ENCODE measurements around the gene PRSS22.

PRSS22 gene

DNA sequence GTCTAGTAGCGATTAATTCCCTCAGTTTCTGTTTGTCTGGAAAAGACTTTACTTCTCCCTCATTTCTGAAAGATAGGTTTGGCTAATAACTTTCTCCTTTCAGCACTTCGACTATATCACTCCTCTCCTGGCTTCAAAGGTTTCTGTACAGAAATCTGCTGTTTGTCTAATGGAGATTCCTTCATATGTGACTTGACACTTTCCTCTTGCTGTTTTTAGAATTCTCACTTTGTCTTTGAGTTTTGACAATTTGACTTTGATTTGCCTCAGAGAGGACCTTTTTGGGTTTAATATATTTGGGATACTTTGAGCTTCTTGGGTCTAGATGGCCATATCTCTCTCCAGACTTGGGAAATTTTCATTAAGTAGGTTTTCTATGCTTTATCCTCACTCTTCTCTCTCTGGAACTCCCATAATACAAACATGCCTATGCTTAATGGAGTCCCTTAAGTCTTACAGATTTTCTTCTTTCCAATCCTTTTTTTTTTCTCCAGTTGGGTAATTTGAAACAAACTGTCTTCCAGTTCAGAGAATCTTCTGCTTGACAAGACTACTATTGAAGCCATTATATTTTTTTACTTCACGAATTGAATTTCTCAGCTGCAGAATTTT lies 48.7 kb downstream of the PRSS22 start:
- Histone ChIP-seq H3K4me1 (ENCODE audit: control insufficient read depth, insufficient read depth, low read length) (no peaks in the 10 kb centered on the region), H3K27ac (ENCODE audit: low read length) (no peak overlapping the region), H3K27me3 (ENCODE audit: control insufficient read depth in 1 of 2, insufficient read depth in 2 of 2, low read length in 2 of 2) (peaks cover 11 to 14% of the 10 kb centered on the region in 2 donors), H3K4me3 (ENCODE audit: low read length in 2 of 2) (no peak overlapping the region), H3K36me3 (ENCODE audit: control insufficient read depth in 2 of 2, insufficient read depth in 2 of 2, low read length in 2 of 2) (no peaks in the 10 kb centered on the region), H3K9ac (ENCODE audit: low read length in 2 of 2) (no peak overlapping the region), H3K9me3 (ENCODE audit: control insufficient read depth in 2 of 2, low read length in 2 of 2) (peaks cover 2 to 11% of the 10 kb centered on the region in 2 donors)

DNA sequence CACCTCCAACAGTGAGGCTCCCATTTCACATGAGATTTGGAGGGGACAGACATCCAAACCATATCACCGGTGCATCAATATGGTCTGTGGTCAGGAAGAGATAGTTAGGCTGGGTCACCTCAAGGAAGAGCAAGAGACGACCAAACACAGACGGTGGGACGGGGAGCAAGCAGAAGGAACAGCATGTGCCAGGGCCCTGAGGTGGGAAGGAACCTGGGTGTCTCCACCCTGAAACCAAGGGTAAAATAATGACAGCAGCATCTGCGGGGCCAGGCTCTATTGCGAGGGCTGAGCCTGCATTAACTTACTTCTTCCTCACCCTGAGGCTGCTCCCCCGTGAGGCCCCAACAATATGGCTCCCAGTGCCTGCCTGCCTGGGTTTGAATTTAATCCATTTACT lies 49.8 kb downstream of the PRSS22 start:
- Histone ChIP-seq H3K9me3 (ENCODE audit: control insufficient read depth in 2 of 2, low read length in 2 of 2) (peaks cover 8 to 17% of the 10 kb centered on the region in 2 donors), H3K36me3 (ENCODE audit: control insufficient read depth in 2 of 2, insufficient read depth in 2 of 2, low read length in 2 of 2) (no peaks in the 10 kb centered on the region), H3K27me3 (ENCODE audit: control insufficient read depth in 1 of 2, insufficient read depth in 2 of 2, low read length in 2 of 2) (peaks cover 11 to 14% of the 10 kb centered on the region in 2 donors), H3K4me1 (ENCODE audit: control insufficient read depth, insufficient read depth, low read length) (no peaks in the 10 kb centered on the region), H3K27ac (ENCODE audit: low read length) (no peak overlapping the region), H3K9ac (ENCODE audit: low read length in 2 of 2) (no peak overlapping the region), H3K4me3 (ENCODE audit: low read length in 2 of 2) (no peak overlapping the region)

DNA sequence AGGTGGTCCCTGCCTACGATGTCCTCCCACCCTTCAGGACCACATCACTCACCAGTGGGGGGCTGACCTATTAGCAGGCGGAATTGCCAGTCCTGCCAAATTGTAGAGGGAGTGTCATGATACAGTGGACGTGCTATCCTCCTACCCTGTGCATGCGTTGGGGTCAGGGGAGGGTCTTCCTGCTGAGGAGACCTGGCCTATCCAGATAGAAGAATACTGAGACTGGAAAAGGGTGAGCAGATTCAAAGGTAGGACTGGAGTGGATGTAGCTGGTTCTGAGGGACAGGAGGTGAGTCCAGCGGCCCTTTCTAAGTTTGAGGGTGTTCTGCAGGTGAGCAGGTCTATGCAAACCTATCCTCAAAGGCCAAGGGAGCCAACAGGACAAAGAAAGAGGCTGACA lies 51.7 kb downstream of the PRSS22 start:
- Histone ChIP-seq H3K4me3 (ENCODE audit: low read length in 2 of 2) (no peak overlapping the region), H3K36me3 (ENCODE audit: control insufficient read depth in 2 of 2, insufficient read depth in 2 of 2, low read length in 2 of 2) (no peaks in the 10 kb centered on the region), H3K9me3 (ENCODE audit: control insufficient read depth in 2 of 2, low read length in 2 of 2) (peaks cover 8 to 17% of the 10 kb centered on the region in 2 donors), H3K27me3 (ENCODE audit: control insufficient read depth in 1 of 2, insufficient read depth in 2 of 2, low read length in 2 of 2) (peaks cover 4 to 5% of the 10 kb centered on the region in 2 donors), H3K9ac (ENCODE audit: low read length in 2 of 2) (no peak overlapping the region), H3K4me1 (ENCODE audit: control insufficient read depth, insufficient read depth, low read length) (no peaks in the 10 kb centered on the region), H3K27ac (ENCODE audit: low read length) (no peak overlapping the region)

DNA sequence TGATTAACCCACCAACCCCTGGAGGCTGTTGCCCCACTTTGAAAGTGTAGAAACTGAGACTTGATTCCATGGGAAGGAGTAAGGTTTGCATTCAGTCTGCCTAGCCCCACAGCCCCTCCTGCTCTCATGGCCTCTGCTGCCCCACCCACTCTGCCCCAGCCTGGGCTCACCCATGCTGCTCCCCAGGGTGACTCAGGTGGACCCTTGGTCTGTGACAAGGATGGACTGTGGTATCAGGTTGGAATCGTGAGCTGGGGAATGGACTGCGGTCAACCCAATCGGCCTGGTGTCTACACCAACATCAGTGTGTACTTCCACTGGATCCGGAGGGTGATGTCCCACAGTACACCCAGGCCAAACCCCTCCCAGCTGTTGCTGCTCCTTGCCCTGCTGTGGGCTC lies 53.2 kb downstream of the PRSS22 start:
- H3K4me1 ChIP-seq (ENCODE audit: control insufficient read depth, insufficient read depth, low read length), result no peaks in the 10 kb centered on the region
- no peak overlapping the region for H3K4me3 ChIP-seq (ENCODE audit: low read length in 2 of 2)
- no peaks in the 10 kb centered on the region for H3K36me3 ChIP-seq (ENCODE audit: control insufficient read depth in 2 of 2, insufficient read depth in 2 of 2, low read length in 2 of 2)
- H3K9ac ChIP-seq (ENCODE audit: low read length in 2 of 2), result no peak overlapping the region
- peaks cover 0 to 5% of the 10 kb centered on the region in 2 donors for H3K27me3 ChIP-seq (ENCODE audit: control insufficient read depth in 1 of 2, insufficient read depth in 2 of 2, low read length in 2 of 2)
- H3K9me3 ChIP-seq (ENCODE audit: control insufficient read depth in 2 of 2, low read length in 2 of 2), result peaks cover 8 to 17% of the 10 kb centered on the region in 2 donors
- no peak overlapping the region for H3K27ac ChIP-seq (ENCODE audit: low read length)

DNA sequence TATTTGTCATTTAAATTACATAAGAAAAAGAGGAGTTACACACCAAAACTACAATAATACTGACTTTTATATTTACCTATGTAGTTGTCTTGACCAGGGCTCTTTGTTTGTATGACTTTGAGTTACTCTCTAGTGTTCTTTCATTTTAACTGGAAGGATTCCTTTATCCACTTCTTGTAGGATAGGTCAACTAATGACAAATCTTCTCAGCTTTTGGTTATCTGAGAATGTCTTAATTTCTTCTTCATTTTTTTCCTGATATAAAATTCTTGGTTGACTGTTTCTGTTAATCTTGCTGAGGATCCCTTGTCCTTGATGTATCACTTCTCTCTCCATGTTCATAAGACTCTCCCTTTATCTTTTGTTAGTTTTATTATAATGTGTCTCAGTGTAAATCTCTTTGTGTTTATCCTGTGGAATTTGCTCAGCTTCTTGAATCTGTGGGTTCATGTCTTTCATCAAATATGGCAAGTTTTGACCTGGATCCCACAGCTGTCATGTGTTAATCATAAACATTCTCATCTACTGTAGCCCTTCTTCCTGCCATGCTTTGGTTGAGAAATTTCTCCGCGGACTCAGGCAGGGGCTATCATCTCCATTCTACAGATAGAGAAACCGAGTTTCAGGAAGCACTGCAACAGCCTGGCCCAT lies 54.3 kb downstream of the PRSS22 start:
- no peak overlapping the region for H3K4me3 ChIP-seq (ENCODE audit: low read length in 2 of 2)
- H3K4me1 ChIP-seq (ENCODE audit: control insufficient read depth, insufficient read depth, low read length), result no peaks in the 10 kb centered on the region
- no peak overlapping the region for H3K27ac ChIP-seq (ENCODE audit: low read length)
- H3K36me3 ChIP-seq (ENCODE audit: control insufficient read depth in 2 of 2, insufficient read depth in 2 of 2, low read length in 2 of 2), result no peaks in the 10 kb centered on the region
- no peak overlapping the region for H3K9ac ChIP-seq (ENCODE audit: low read length in 2 of 2)
- H3K27me3 ChIP-seq (ENCODE audit: control insufficient read depth in 1 of 2, insufficient read depth in 2 of 2, low read length in 2 of 2), result peaks cover 7 to 8% of the 10 kb centered on the region in 2 donors
- H3K9me3 ChIP-seq (ENCODE audit: control insufficient read depth in 2 of 2, low read length in 2 of 2), result peaks cover 8 to 17% of the 10 kb centered on the region in 2 donors

Measured in stomach smooth muscle (tissue), 2 donors.